ENCODE data around the gene LGMN.

Gene LGMN

DNA sequence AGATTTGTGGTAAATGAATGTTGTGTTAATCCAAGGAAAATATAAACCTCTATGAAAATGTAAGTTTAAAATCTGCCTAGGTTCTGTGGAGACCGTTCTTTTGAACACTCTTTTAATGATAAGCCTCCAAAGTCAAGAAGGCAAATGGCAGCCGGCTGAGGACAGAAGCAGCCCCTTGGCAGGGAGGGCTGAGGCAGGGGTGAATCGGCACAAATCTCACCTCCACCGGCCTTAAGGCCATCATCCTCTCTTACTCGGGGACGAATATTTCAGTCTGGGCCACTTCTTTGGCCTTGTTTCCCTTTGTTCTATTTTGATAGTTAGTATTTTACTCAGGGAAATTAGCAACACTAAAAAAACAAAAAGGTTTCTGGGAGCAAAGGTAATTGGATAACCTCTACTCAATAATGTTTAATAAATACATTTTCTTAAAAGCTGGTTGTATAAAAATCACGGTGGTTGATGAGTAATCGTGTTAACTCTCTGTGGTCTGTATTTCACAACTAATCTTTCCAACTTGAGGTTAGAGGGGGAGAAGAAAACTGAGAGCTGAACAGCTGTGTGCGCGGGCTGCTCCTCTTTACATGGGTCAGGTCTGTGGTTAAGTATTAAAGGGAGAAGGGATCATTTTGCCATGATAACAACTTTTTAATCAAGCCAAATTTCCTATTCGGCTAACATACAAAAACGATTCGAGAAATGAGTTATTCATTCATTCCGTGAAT lies 18.6 kb downstream of the LGMN start:
- in situ Hi-C loops (cut with MboI; ENCODE audit: low sequenced_read_pairs), result no loop called here

DNA sequence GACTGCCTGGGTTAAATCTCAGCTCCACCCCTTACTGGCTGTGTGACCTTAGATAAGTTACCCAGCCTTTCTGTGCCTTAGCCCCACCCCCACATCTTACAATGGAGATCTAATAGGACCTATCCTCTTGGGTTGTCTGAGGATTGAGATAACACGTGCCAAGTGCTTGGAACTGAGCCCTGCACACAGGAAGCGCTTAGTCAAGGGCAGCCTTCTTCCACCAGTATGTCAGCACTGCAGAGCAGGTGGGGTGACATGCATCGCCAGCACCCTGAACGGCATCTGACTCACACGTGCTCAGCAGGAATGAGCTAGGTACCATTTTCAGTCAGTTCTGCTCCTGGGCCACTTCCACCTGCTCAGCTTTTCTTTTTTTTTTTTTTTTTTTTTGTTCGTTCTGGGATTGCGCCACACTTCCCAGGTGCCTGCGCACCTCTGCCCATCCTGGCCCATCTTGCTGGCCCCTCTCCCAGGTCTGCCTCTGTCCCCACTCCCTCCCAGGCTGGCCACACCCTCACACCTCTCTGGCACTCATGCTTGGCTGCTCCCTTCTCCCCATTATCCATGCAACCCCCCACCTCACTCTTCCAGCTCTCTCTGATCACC lies 19.6 kb downstream of the LGMN start:
- in situ Hi-C loops (cut with MboI; ENCODE audit: low sequenced_read_pairs), result no loop called here

GRCh38 chr14:92726933-92727262 lies 21.5 kb downstream of the LGMN start:
- in situ Hi-C loops (cut with MboI; ENCODE audit: low sequenced_read_pairs), result no loop called here

GRCh38 chr14:92726135-92726932 lies 22.1 kb downstream of the LGMN start:
- in situ Hi-C loops (cut with MboI; ENCODE audit: low sequenced_read_pairs), result no loop called here

- in situ Hi-C loops (cut with MboI; ENCODE audit: low sequenced_read_pairs), result no loop called here
Observed at GRCh38 chr14:92724516-92725340, 23.7 kb downstream of the LGMN start.

- in situ Hi-C loops (cut with MboI; ENCODE audit: low sequenced_read_pairs), result loop anchor here (10.0 kb wide), 1 partner anchor 55 kb away; no protein-coding TSS in a partner anchor
Observed at GRCh38 chr14:92719890-92720323, 28.5 kb downstream of the LGMN start.

DNA sequence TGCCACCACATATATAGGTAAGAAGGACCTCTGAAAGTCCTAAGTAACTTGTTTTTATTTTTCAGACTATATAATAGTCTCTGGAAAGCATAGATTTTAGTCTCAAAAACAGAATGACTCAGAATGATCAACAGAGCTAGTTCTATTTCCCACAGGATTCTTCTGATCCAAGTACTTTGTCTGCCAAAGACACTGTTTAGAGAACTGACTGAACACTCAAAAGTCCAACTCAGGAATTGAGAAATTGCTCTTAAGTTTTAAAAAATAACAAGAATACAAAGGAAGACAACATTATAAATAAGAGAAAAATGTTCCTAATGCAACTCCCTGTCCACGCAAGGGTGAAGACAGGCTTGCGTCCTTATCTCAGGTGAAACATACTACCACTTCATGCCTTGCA lies 29.0 kb downstream of the LGMN start:
- in situ Hi-C loops (cut with MboI; ENCODE audit: low sequenced_read_pairs), result loop anchor here (10.0 kb wide), 1 partner anchor 55 kb away; no protein-coding TSS in a partner anchor

GRCh38 chr14:92718664-92719063 lies 29.8 kb downstream of the LGMN start:
- in situ Hi-C loops (cut with MboI; ENCODE audit: low sequenced_read_pairs), result loop anchor here (10.0 kb wide), 1 partner anchor 56 kb away; no protein-coding TSS in a partner anchor

GRCh38 chr14:92717571-92718042 lies 30.8 kb downstream of the LGMN start:
- in situ Hi-C loops (cut with MboI; ENCODE audit: low sequenced_read_pairs), result loop anchor here (10.0 kb wide), 1 partner anchor 57 kb away; no protein-coding TSS in a partner anchor

DNA sequence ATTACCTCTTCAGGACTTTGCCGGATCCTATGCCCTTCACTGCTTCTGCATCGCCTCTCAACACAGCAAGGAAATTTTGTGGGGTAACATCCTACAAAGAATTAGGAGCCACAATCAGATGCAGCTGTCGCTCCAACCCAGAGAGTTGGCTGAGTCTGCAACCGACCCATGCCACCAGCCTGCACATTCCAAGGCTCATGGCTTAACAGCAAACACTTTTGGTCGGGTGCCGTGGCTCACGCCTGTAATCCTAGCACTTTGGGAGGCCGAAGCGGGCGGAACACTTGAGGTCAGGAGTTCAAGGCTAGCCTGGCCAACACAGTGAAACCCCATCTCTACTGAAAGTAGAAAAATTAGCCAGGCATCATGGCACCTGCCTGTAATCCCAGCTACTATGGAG lies 32.3 kb downstream of the LGMN start:
- in situ Hi-C loops (cut with MboI; ENCODE audit: low sequenced_read_pairs), result loop anchor here (10.0 kb wide), 1 partner anchor 59 kb away; no protein-coding TSS in a partner anchor

GRCh38 chr14:92714739-92715307 lies 33.6 kb downstream of the LGMN start:
- in situ Hi-C loops (cut with MboI; ENCODE audit: low sequenced_read_pairs), result loop anchor here (10.0 kb wide), 1 partner anchor 60 kb away; no protein-coding TSS in a partner anchor

DNA sequence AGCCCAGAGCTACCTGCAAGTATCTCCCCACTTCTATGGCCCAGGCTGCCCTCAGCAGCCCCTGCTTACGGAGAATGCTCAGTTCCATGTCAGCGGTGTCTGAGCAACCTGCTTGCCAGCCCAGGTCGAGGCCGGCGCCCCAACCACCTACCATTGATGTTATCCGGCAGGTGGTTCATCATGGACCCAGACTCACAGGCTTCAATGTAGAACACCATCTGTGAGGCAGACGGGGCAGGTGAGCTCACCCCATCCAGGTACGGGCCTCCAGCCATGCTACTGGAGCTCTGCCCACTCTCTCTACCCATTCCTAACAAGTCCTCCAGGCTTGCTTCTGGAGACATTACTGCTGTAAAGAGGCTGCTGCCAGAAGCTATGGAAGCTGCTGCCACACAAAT lies 35.8 kb downstream of the LGMN start:
- in situ Hi-C loops (cut with MboI; ENCODE audit: low sequenced_read_pairs), result loop anchor here (10.0 kb wide), 1 partner anchor 62 kb away; no protein-coding TSS in a partner anchor

DNA sequence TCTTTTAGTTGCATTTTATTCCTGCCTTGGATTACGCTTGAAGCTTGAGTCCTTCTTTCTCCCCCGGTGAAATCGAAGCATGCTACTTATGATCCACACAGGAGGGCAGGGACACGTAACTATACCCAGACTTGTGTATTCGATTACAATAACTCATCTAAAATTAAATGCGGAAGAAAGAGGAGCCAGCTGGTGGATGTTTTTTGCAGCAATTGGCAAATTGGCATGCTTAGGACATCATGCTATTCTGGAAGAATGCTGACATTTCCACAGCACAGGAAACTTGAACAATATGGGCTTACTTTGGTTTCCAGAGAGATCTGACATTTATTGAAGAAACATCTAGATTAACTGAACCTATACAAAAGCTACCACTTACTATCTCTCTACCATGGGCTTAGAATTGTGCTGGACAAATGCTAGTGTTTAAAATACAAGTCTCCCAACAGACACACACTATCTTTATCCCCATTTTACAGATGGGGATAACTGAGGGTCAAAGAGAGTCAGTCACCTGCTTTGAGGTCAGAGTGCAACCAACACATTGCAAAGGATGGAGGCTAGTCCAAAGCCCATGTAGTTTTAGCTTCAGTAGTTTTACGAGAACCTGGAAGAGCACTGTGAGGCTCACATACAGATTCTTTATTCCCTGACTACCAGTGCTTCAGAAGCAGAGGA lies 36.3 kb downstream of the LGMN start:
- in situ Hi-C loops (cut with MboI; ENCODE audit: low sequenced_read_pairs), result loop anchor here (10.0 kb wide), 1 partner anchor 63 kb away; no protein-coding TSS in a partner anchor

- in situ Hi-C loops (cut with MboI; ENCODE audit: low sequenced_read_pairs), result loop anchor here (10.0 kb wide), 1 partner anchor 65 kb away; no protein-coding TSS in a partner anchor
Observed at GRCh38 chr14:92710001-92710341, 38.5 kb downstream of the LGMN start.

DNA sequence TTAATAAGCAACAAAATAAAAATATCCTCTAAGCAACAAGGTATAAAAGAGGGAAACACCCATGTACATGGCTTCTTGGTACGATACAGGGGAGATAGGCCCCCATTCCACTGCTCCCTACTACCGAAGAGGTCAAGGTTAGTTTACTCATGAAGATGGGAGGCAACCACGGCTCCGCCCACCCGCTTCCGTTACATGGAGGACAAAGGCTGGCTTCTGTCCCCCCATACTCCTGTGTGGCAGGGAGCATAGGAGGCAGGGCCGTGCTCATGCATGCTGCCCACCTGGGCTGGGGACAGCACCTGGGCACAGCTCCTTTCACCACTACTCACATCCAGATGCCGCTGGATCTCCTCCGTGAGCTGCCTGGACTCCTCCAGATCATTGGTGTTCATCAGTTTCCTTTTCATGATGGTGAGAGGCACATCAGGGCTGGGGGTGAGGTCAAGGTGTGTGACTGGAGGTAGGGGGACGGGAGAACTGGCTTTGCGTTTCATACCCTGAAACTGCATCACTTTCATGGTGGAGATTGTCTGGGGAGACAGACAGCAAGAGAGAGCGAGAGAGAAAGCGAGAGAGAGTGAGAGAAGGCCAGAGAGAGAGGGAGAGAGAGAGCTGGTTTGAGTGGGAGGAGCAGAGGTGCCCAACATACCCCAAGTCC lies 39.0 kb downstream of the LGMN start:
- in situ Hi-C loops (cut with MboI; ENCODE audit: low sequenced_read_pairs), result no loop called here

DNA sequence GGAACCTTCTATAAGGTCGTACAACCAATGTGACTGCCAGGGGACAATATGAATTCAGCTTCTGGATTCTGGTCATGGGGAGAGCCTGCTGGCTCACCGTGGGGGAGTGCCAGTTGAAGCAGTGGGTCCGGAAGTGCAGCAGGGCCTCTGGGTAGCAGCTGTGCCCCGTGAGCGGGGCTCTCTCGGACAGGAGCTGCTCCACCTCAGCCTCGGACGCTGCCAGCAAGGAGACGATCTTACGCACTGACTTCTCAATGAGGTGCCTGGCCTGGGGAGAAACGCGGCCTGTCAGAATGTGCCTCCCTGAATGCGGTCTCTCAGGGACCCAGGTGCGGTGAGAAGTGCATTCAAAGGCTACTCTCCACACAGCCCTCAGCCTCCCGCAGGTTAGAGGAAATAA lies 42.0 kb downstream of the LGMN start:
- in situ Hi-C loops (cut with MboI; ENCODE audit: low sequenced_read_pairs), result no loop called here

DNA sequence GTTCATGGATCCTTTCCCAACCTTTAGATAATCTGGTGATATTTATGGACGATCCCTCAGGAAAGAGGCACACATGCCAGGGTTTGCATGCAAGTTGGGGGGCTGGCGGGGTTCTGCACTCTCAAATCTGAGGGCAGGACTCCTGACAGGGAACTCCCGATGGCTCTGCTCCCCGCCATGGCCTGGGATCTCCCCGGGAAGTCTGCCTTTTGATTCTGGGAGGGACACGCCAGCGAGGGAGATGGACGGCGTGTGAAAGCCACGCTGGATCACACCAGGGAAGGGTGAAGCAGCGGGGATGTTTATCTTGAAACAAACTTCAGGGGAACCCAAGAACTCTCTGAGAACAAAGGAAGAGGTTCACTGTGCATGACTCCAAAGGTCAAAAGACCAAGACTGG lies 43.6 kb downstream of the LGMN start:
- in situ Hi-C loops (cut with MboI; ENCODE audit: low sequenced_read_pairs), result no loop called here

GRCh38 chr14:92704036-92704804 lies 44.2 kb downstream of the LGMN start:
- in situ Hi-C loops (cut with MboI; ENCODE audit: low sequenced_read_pairs), result no loop called here
